ENCODE results near the gene POLD4.
"Not testable (repeated sequence)": the region's sequence is repeated elsewhere in the genome, so short reads cannot be mapped to it uniquely, and the experiment has no call there.

POLD4 gene

GRCh38 chr11:67332081-67332691 is 21.2 kb downstream of the POLD4 start:
- Mint-ChIP-seq H3K9me3 (no peaks in the 10 kb centered on the region), H3K27me3 (no peaks in the 10 kb centered on the region), H3K36me3 (ENCODE audit: low read depth) (no peaks in the 10 kb centered on the region), H3K27ac (no peak overlapping the region), H3K4me3 (no peak overlapping the region), H3K4me1 (ENCODE audit: low read depth) (no peaks in the 10 kb centered on the region)
- no peak for DNase-seq

- peaks cover 3% of the 10 kb centered on the region for H3K27me3 Mint-ChIP-seq
- H3K9me3 Mint-ChIP-seq = no peaks in the 10 kb centered on the region
- peaks cover 3% of the 10 kb centered on the region for H3K4me1 Mint-ChIP-seq (ENCODE audit: low read depth)
- no peak overlapping the region for H3K27ac Mint-ChIP-seq
- DNase-seq = no peak
- no peaks in the 10 kb centered on the region for H3K36me3 Mint-ChIP-seq (ENCODE audit: low read depth)
- no peak overlapping the region for H3K4me3 Mint-ChIP-seq
These were observed 29.8 kb downstream of the POLD4 start for GRCh38 chr11:67323526-67323925.

GRCh38 chr11:67322049-67322448 is 31.3 kb downstream of the POLD4 start:
- no peak overlapping the region for H3K4me3 Mint-ChIP-seq
- H3K36me3 Mint-ChIP-seq (ENCODE audit: low read depth) = peaks cover 2% of the 10 kb centered on the region
- peaks cover 10% of the 10 kb centered on the region for H3K4me1 Mint-ChIP-seq (ENCODE audit: low read depth)
- H3K27ac Mint-ChIP-seq = no peak overlapping the region
- H3K27me3 Mint-ChIP-seq = peaks cover 4% of the 10 kb centered on the region
- no peak for DNase-seq
- H3K9me3 Mint-ChIP-seq = no peaks in the 10 kb centered on the region

- Mint-ChIP-seq H3K4me1 (ENCODE audit: low read depth) (peaks cover 13% of the 10 kb centered on the region), H3K27ac (no peak overlapping the region), H3K27me3 (peaks cover 4% of the 10 kb centered on the region), H3K36me3 (ENCODE audit: low read depth) (peaks cover 2% of the 10 kb centered on the region), H3K4me3 (no peak overlapping the region), H3K9me3 (no peaks in the 10 kb centered on the region)
- DNase-seq = no peak
These were observed 32.0 kb downstream of the POLD4 start for GRCh38 chr11:67321313-67321871.

GRCh38 chr11:67320691-67321090 is 32.7 kb downstream of the POLD4 start:
- H3K9me3 Mint-ChIP-seq = no peaks in the 10 kb centered on the region

GRCh38 chr11:67320011-67320410 is 33.3 kb downstream of the POLD4 start:
- Mint-ChIP-seq H3K4me1 (ENCODE audit: low read depth) (peaks cover 16% of the 10 kb centered on the region), H3K27ac (no peak overlapping the region), H3K4me3 (no peak overlapping the region), H3K36me3 (ENCODE audit: low read depth) (peaks cover 2% of the 10 kb centered on the region), H3K9me3 (no peaks in the 10 kb centered on the region), H3K27me3 (peaks cover 4% of the 10 kb centered on the region)
- no peak for DNase-seq

More at GRCh38 chr11:67320691-67321090, 32.7 kb downstream of the POLD4 start:
- H3K4me3 Mint-ChIP-seq = no peak overlapping the region
- peaks cover 2% of the 10 kb centered on the region for H3K36me3 Mint-ChIP-seq (ENCODE audit: low read depth)
- no peak for DNase-seq
- peaks cover 16% of the 10 kb centered on the region for H3K4me1 Mint-ChIP-seq (ENCODE audit: low read depth)
- H3K27ac Mint-ChIP-seq = no peak overlapping the region
- H3K27me3 Mint-ChIP-seq = peaks cover 4% of the 10 kb centered on the region

- not testable (repeated sequence) for H3K27me3 Mint-ChIP-seq; H3K9me3 Mint-ChIP-seq; H3K36me3 Mint-ChIP-seq (ENCODE audit: low read depth); DNase-seq; H3K27ac Mint-ChIP-seq
- Mint-ChIP-seq H3K4me3 (peak overlapping the region; percentile 86), H3K4me1 (ENCODE audit: low read depth) (peaks cover 16% of the 10 kb centered on the region)
These were observed 34.5 kb downstream of the POLD4 start for GRCh38 chr11:67318876-67319275.

- Mint-ChIP-seq H3K9me3 (no peaks in the 10 kb centered on the region), H3K27me3 (peaks cover 4% of the 10 kb centered on the region), H3K27ac (peak overlapping the region; percentile 97), H3K4me1 (ENCODE audit: low read depth) (peaks cover 24% of the 10 kb centered on the region), H3K36me3 (ENCODE audit: low read depth) (peaks cover 2% of the 10 kb centered on the region), H3K4me3 (peak overlapping the region; percentile 86)
- DNase-seq = no peak
These were observed 35.3 kb downstream of the POLD4 start for GRCh38 chr11:67317888-67318555.

- peak; percentile 99 for DNase-seq
- Mint-ChIP-seq H3K36me3 (ENCODE audit: low read depth) (peaks cover 2% of the 10 kb centered on the region), H3K4me1 (ENCODE audit: low read depth) (peaks cover 30% of the 10 kb centered on the region), H3K27ac (peak overlapping the region; percentile 97), H3K27me3 (peaks cover 4% of the 10 kb centered on the region), H3K4me3 (peak overlapping the region; percentile 86), H3K9me3 (no peaks in the 10 kb centered on the region)
These were observed 36.0 kb downstream of the POLD4 start for GRCh38 chr11:67317205-67317887.

GRCh38 chr11:67316882-67317204 is 36.5 kb downstream of the POLD4 start:
- Mint-ChIP-seq H3K4me1 (ENCODE audit: low read depth) (peaks cover 35% of the 10 kb centered on the region), H3K27ac (peak overlapping the region; percentile 97), H3K27me3 (peaks cover 4% of the 10 kb centered on the region), H3K36me3 (ENCODE audit: low read depth) (peaks cover 2% of the 10 kb centered on the region), H3K4me3 (peak overlapping the region; percentile 86), H3K9me3 (no peaks in the 10 kb centered on the region)
- DNase-seq = no peak

GRCh38 chr11:67315325-67315909 is 37.9 kb downstream of the POLD4 start:
- no peak overlapping the region for H3K4me3 Mint-ChIP-seq
- peak overlapping the region; percentile 16 for H3K27ac Mint-ChIP-seq
- H3K36me3 Mint-ChIP-seq (ENCODE audit: low read depth) = peaks cover 2% of the 10 kb centered on the region
- no peaks in the 10 kb centered on the region for H3K9me3 Mint-ChIP-seq
- DNase-seq = no peak
- H3K4me1 Mint-ChIP-seq (ENCODE audit: low read depth) = peaks cover 43% of the 10 kb centered on the region
- H3K27me3 Mint-ChIP-seq = peaks cover 4% of the 10 kb centered on the region

- DNase-seq = no peak
- H3K27ac Mint-ChIP-seq = no peak overlapping the region
- no peak overlapping the region for H3K4me3 Mint-ChIP-seq
- peaks cover 43% of the 10 kb centered on the region for H3K4me1 Mint-ChIP-seq (ENCODE audit: low read depth)
- no peaks in the 10 kb centered on the region for H3K9me3 Mint-ChIP-seq
- peaks cover 5% of the 10 kb centered on the region for H3K36me3 Mint-ChIP-seq (ENCODE audit: low read depth)
- peaks cover 4% of the 10 kb centered on the region for H3K27me3 Mint-ChIP-seq
These were observed 39.1 kb downstream of the POLD4 start for GRCh38 chr11:67314218-67314617.

- Mint-ChIP-seq H3K4me3 (no peak overlapping the region), H3K36me3 (ENCODE audit: low read depth) (peaks cover 5% of the 10 kb centered on the region), H3K9me3 (no peaks in the 10 kb centered on the region), H3K4me1 (ENCODE audit: low read depth) (peaks cover 38% of the 10 kb centered on the region), H3K27ac (peak overlapping the region; percentile 85), H3K27me3 (no peaks in the 10 kb centered on the region)
- DNase-seq = no peak
These were observed 40.0 kb downstream of the POLD4 start for GRCh38 chr11:67313125-67313890.
